Upper lobe of right lung (tissue), 1 donor: Measurements from ENCODE around the gene CERS6. TPM values are rescaled to one million over a fixed set of nuclear protein-coding genes. Genes with fewer than 3 reads are reported as not detected.

Experiments
- ATAC-seq: fragments of 200-7000 bp; cut with Tn5 transposase; one replicate; pipeline ENCODE4 v1.9.1; 2020; ENCODE audit warnings: mild to moderate bottlenecking, moderate library complexity
- DNase-seq: peaks from one replicate; pipeline ENCODE4 v3.0.0-alpha.2; 2020
- H3K27ac ChIP-seq: fragments of 200-600 bp; one replicate; pipeline ENCODE4 v1.8.0; 2022
- H3K27me3 ChIP-seq: fragments of 200-600 bp; one replicate; pipeline ENCODE4 v1.8.0; 2022; ENCODE audit warnings: mild to moderate bottlenecking
- H3K36me3 ChIP-seq: fragments of 200-600 bp; one replicate; pipeline ENCODE4 v1.8.0; 2022
- H3K4me1 ChIP-seq: fragments of 200-600 bp; one replicate; pipeline ENCODE4 v1.8.0; 2022
- H3K4me3 ChIP-seq: fragments of 200-600 bp; one replicate; pipeline ENCODE4 v1.8.0; 2022; ENCODE audit warnings: mild to moderate bottlenecking
- H3K9me3 ChIP-seq: fragments of 200-600 bp; one replicate; pipeline ENCODE4 v1.8.0; 2022
- CTCF ChIP-seq: fragments of 200-600 bp; IDR thresholded peaks from one replicate; pipeline ENCODE4 v1.8.0; 2022; ENCODE audit warnings: antibody characterized with exemption
- intact Hi-C: fragments of 100-400 bp; cut with DNase I; formaldehyde crosslinking; loops from one replicate; pipeline ENCODE4 v1.11.0; 2022
- total RNA-seq: library from RNA; stranded (reverse); fragmentation: NEBNext Ultra II Directional; extraction: Animal tissue kit (Norgen Biotek cat#: 25700); gene quantifications from one replicate; pipeline ENCODE4 v1.2.1, GENCODE V29; 2021
- donor health status: DM: no; HTN: yes; CAD: no; lungs with severe emphysema.

CERS6 gene
- total RNA-seq, 1 donor from 2014 or later, result 17.8 TPM

DNA sequence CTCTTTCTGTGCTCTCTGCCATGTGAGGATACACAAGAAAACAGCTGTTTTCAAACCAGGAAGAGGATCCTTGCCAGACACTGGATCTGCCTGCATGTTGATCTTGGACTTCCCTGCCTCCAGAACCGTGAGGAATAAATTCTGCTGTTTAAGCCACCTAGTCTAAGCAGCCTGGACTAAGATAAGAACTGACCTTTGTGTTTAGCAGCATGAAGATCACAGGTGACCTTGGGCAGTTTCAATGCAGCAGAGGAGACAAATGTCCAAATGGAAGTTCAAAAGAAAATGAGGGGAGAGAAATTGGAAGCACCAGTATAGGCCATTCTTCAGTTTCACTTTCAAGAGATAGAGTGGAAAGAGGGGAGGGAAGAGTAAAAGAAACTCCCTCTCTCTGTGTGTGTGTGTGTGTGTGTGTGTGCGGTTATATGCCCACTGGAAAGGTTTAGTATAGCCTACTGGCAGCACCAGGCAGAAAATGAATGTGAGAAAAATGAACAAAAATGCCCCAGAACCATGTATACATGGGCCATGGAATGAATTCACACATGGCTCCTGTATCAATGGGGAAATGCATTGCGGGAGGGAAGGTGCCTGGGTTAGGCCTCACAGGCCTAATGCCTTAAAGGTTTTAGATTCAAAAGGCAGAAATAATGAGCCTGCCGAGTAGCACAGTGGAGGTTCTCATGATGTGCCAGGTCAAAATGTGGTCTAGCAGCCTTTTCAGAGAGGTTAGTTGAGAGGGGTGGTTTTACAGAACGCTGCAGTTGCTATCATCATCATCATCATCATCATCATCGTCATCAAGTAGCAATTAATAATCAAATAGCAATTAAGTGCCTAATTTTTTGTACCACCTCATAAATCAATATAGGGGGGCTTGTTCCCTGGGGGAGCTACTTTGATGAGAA is 1.1 kb upstream of the CERS6 start:
- intact Hi-C loops, result no loop called here

DNA sequence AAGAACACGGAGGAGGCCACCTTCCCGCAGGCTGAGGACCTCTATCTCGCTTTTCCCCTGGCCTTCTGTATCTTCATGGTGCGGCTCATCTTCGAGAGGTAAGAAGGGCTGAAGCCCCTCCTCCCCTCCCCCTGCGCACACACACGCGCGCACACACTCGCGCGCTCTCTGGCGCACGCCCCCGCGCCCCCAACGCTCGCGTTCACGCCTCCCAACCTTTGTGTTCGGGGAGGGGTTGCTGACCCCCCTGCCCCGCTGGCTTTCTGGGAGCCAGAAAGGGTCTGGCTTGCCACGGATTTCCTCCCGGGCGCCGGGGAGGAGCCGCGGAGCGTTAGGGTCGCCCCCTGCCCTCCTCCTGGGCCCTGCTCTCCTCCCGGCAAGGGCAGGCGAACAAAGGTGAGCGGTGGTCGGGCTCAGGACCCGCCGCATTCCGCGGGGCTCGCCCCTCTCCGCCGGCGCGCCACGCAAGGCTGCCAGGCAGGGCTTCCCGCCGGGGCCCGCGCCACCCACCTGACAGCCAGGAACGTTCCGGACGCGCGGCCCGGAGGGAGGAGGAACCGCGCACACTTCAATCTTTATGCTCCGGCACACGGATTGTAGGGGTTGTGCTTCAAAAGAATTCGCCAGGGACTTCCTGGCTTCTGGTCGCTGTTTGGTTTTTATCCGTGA is 583 bp downstream of the CERS6 start:
- no peaks in the 10 kb centered on the region for H3K9me3 ChIP-seq
- no peaks in the 10 kb centered on the region for H3K27me3 ChIP-seq
- no peaks in the 10 kb centered on the region for H3K36me3 ChIP-seq
- H3K4me1 ChIP-seq, result peaks cover 7% of the 10 kb centered on the region
- H3K4me3 ChIP-seq, result peak overlapping the region; percentile 93
- peak; percentile 76 for DNase-seq
- peak; percentile 50 for ATAC-seq
- peak overlapping the region; percentile 59 for H3K27ac ChIP-seq
- TF ChIP-seq CTCF, result no peak
- intact Hi-C loops, result no loop called here

More for the DNA sequence above, 1.1 kb upstream of the CERS6 start:
- Histone ChIP-seq H3K27me3 (no peaks in the 10 kb centered on the region), H3K4me1 (peaks cover 7% of the 10 kb centered on the region), H3K27ac (no peak overlapping the region), H3K4me3 (peak overlapping the region; percentile 93), H3K9me3 (no peaks in the 10 kb centered on the region), H3K36me3 (no peaks in the 10 kb centered on the region)
- ATAC-seq (no peak), DNase-seq (no peak)
- no peak for TF ChIP-seq CTCF

DNA sequence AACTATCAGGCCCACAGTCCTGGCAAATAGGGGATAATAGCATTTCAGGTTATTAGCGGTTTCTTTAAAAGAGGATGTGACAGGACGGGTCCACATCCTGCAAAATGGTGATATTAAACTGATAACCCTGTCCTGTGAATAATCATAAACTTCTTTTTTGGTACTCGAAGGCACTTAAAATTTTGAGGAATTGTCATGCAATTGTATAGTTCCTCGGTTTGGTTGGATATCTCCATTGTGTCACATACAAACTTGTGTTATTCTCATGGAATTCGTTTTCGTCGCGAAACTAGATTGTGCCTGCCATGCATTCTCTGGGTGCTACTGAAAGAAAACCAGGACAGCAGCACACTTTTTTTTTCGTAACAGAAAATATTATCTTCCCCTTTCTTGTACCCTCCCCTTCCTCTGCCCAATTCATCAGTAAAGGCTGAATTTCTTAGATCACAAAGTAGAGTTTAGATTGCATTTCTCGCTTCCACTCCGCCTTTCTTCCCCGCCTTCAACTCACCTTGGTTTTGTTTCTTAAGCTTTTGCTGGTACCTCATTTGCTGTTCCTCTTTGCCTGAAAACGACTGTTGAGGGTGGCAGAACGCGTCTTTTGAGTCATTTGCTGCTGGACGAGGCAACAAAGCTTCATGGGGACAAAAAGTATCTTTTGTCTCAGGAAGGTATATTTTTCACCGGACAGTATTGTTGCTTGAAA is 1.3 kb downstream of the CERS6 start:
- no peaks in the 10 kb centered on the region for H3K36me3 ChIP-seq
- H3K4me3 ChIP-seq, result peak overlapping the region; percentile 93
- no peak for ATAC-seq
- DNase-seq, result no peak
- no peaks in the 10 kb centered on the region for H3K27me3 ChIP-seq
- no peaks in the 10 kb centered on the region for H3K9me3 ChIP-seq
- peaks cover 7% of the 10 kb centered on the region for H3K4me1 ChIP-seq
- intact Hi-C loops, result no loop called here
- H3K27ac ChIP-seq, result peak overlapping the region; percentile 59
- no peak for TF ChIP-seq CTCF

DNA sequence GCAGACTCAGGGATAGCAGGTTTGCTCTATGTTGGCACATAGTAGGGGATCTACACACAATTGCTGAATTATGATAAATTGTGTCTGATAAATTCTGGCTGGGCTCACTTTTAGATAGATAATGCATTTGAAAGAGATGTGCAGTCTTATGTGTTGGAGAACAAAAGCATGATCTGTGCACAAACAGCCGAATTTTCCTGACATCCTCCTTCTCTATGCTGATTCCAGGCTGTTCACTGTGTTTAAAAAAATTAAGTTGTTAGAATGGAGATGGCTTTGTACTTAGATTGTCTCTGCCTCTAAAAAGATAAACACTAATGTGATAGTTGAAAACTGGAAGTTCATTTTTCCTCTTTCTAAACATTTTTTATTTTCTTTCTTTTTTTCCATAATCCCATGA is 2.1 kb downstream of the CERS6 start:
- H3K36me3 ChIP-seq, result no peaks in the 10 kb centered on the region
- H3K4me1 ChIP-seq, result peaks cover 7% of the 10 kb centered on the region
- no peak for TF ChIP-seq CTCF
- H3K9me3 ChIP-seq, result no peaks in the 10 kb centered on the region
- DNase-seq (no peak), ATAC-seq (no peak)
- H3K27ac ChIP-seq, result no peak overlapping the region
- intact Hi-C loops, result no loop called here
- H3K27me3 ChIP-seq, result no peaks in the 10 kb centered on the region
- H3K4me3 ChIP-seq, result peak overlapping the region; percentile 93

DNA sequence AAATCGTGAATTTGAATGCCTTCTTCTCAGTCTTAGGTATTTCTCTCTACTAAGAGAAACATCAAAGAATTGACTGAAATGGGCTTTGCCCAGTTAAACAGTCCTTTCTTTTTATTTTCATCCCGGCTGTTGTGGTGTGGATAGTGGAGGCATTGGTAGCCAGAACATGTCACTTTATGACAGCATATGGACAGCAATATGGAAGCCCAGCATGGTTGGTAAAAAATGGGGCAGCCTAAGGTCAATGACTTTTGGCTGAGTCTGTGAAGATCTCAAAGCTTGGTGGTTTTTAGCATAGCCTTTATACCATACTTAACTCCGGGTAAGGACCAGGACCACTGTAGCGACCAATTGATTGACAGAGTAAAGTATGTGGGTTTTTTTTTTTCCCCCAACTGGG is 3.2 kb downstream of the CERS6 start:
- Histone ChIP-seq H3K36me3 (no peaks in the 10 kb centered on the region), H3K4me1 (peaks cover 7% of the 10 kb centered on the region), H3K27ac (no peak overlapping the region), H3K9me3 (no peaks in the 10 kb centered on the region), H3K4me3 (no peak overlapping the region), H3K27me3 (no peaks in the 10 kb centered on the region)
- DNase-seq, result no peak
- no peak for TF ChIP-seq CTCF
- ATAC-seq, result no peak
- intact Hi-C loops, result no loop called here
